Spleen (tissue), 7 donors: ENCODE results near the gene SCN4A.
"Not testable (repeated sequence)": the region's sequence is repeated elsewhere in the genome, so short reads cannot be mapped to it uniquely, and the experiment has no call there.

Source experiments
- CTCF ChIP-seq, 11 experiments: fragments of 200-600 bp in 7 of 11; fragments of 450-650 bp in 4 of 11; sonication (generic) in 4 of 11; IDR thresholded peaks in 8 of 11; conservative IDR thresholded peaks in 3 of 11; 1 replicate in 7 of 11; 2 replicates in 4 of 11; pipeline versions ENCODE4 v1.4.0 to v1.8.0; 2016 to 2021; ENCODE audit warnings: antibody characterized with exemption in 11 of 11, inconsistent platforms in 4 of 11, mild to moderate bottlenecking in 1 of 11
- POLR2A ChIP-seq, 3 donors: fragments of 450-650 bp; IDR thresholded peaks; one replicate each; pipeline ENCODE4 v1.5.1; 2017; ENCODE audit warnings: antibody characterized with exemption in 3 of 3, mild to moderate bottlenecking in 1 of 3
- POLR2AphosphoS5 ChIP-seq, 3 donors: sonication (generic); formaldehyde crosslinking; IDR thresholded peaks; one replicate each; pipeline ENCODE4 v1.5.1; 2017; ENCODE audit warnings: antibody characterized with exemption in 3 of 3
- donor health status: DM: no; HTN: no; CAD: no; lungs with moderate emphysema.
- donor health status: DM: no; HTN: no; CAD: no.
- donor health status: DM: no; HTN: no; CAD: no.

GRCh38 chr17:64007089-64007837 lies 34.5 kb upstream of the SCN4A start:
- TF ChIP-seq CTCF (IDR thresholded peaks at IDR 0.05 in 8 of 11, conservative IDR thresholded peaks at IDR 0.05 in 3 of 11); POLR2AphosphoS5 (IDR thresholded peaks at IDR 0.05); POLR2A (IDR thresholded peaks at IDR 0.05): not testable (repeated sequence)
